Fibroblast of pulmonary artery (primary cell): Measurements from ENCODE around the gene DMPK.
A peak's percentile ranks its signal among the peaks of the same experiment; 100 is the strongest.

ENCODE experiments used
- DNase-seq: peaks from one replicate; pipeline ENCODE4 v3.0.0-alpha.2; 2010; ENCODE audit warnings: low read depth
- H3K4me3 ChIP-seq: replicated peaks from 2 replicates; pipeline ENCODE4 v1.5.1; 2011; ENCODE audit warnings: low read depth, mild to moderate bottlenecking, control low read depth, low read length, moderate library complexity
- TF ChIP-seq, protein P1 (sequence below): IDR thresholded peaks from 2 replicates; pipeline ENCODE4 v1.5.1; 2011; ENCODE audit warnings: mild to moderate bottlenecking, control low read depth, low read length, inconsistent platforms; ENCODE audit errors: missing control alignments

The DMPK gene

DNA sequence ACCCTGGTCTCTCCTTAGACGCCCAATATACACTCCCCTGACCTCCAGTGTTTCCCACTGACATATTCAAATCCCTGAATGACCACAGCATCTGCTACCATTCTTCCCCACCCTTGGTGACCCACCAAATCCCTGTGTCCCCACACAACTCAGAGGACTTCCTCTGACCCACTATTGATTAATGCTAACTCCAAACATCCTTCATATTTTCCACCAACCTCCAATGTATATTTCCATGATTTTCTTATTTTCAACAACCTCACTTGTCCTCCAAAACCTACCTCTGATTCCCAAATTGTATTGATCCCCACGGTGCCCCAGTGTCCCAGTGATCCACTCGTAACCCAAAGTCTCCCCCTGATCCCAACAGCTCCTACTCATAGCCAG lies 10.9 kb upstream of the DMPK start:
- TF ChIP-seq, protein P1, sequence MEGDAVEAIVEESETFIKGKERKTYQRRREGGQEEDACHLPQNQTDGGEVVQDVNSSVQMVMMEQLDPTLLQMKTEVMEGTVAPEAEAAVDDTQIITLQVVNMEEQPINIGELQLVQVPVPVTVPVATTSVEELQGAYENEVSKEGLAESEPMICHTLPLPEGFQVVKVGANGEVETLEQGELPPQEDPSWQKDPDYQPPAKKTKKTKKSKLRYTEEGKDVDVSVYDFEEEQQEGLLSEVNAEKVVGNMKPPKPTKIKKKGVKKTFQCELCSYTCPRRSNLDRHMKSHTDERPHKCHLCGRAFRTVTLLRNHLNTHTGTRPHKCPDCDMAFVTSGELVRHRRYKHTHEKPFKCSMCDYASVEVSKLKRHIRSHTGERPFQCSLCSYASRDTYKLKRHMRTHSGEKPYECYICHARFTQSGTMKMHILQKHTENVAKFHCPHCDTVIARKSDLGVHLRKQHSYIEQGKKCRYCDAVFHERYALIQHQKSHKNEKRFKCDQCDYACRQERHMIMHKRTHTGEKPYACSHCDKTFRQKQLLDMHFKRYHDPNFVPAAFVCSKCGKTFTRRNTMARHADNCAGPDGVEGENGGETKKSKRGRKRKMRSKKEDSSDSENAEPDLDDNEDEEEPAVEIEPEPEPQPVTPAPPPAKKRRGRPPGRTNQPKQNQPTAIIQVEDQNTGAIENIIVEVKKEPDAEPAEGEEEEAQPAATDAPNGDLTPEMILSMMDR = no peak
- peak overlapping the region; percentile 13 for H3K4me3 ChIP-seq
- DNase-seq = no peak

DNA sequence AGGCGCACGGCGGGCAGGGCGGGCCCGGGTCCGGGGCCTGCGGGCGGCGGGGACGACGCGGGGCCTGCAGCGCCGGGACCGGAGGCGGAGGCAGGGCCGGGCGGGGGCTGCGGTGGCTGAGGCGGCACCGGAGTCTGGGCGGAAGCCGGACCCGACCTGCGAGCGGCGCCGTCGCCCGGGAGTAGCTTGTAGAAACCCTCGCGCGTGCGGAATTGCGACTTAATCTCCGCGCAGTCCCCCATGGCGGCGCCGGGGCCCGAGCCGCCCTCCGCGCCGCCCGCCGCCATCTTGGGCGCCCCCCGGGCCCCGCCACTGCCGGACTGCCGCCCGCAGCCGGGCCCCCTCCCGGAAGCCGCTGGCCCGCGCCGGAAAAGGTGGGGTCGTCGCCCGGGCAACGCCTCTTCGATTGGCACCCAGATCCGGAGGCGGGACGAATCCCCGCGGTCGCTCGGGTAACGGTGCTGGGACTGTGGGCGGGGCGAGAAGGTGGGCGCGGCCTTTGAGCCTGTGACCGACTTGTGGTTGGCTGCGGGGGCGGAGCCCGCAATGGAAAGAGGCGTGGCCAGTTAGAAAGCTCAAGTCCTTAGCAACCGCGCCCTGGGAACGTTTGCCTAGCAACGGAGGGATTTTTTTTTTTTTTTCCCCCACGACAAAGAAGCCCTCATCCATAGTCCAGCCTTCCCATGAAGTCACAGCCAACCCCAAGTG lies 10.3 kb upstream of the DMPK start, which contains the start of gene DMWD:
Gene DMWD (minus strand): TSS at position 376 of the 708 bp plus-strand sequence. CDS start 89 bp downstream, at position 287.
- H3K4me3 ChIP-seq = peak within 1 kb of the TSS; percentile 92
- DNase-seq = peak; percentile 99
- TF ChIP-seq, protein P1 = no peak

DNA sequence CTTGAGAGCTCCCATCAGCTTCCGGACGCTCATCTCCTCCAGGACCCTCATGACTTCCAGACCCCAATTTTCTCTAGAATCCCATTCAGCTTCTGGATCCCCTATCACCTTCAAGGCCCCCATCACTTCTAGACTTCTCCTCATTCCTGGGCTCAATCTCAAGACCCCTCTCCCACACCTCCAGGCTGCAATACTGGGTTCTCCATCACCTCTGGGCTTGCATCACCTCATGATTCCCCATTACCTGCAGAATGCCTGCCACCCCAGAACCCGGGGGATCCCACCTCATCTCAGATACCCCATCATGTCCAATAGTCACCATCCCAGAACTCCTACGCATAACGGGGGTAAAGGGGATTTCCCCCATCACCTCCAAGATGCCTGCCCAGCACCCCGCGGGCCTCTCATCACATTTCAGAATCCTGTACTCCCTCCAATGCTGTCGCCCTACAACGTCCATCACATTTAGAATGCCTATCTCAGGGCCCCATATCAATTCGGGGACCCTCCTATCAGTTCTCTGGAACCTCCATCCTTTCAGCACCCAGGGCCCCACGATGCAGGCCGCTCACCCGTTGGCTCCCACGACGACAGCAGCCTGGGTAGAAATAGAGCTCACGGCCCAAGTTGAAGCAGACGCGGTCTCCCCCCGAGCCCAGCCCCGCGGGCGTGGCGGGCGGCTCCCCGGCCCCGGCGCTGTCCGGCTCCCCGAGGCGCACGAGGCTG lies 9.6 kb upstream of the DMPK start:
- no peak for DNase-seq
- H3K4me3 ChIP-seq = peak overlapping the region; percentile 92
- TF ChIP-seq, protein P1 = no peak

DNA sequence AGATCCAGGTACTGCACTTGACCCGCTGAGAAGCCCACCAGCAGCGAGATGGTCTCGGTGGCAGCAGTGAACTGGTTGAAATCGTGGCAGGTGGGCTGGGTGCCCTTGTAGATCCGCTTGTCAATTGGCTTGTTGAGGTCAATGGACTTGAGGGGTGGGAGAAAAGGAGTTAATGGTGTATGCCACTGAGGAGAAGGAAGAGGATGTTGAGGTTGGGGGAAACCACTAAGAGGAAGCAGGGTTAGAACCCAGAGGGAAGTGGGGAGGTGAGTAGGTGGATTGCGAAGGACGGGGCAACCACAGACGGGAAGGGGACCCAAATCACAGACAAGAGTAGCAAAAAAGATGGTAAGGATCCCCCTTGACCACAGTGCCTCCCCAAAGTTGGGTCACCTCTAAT lies 8.7 kb upstream of the DMPK start:
- DNase-seq = no peak
- TF ChIP-seq, protein P1 = no peak
- peak overlapping the region; percentile 92 for H3K4me3 ChIP-seq

DNA sequence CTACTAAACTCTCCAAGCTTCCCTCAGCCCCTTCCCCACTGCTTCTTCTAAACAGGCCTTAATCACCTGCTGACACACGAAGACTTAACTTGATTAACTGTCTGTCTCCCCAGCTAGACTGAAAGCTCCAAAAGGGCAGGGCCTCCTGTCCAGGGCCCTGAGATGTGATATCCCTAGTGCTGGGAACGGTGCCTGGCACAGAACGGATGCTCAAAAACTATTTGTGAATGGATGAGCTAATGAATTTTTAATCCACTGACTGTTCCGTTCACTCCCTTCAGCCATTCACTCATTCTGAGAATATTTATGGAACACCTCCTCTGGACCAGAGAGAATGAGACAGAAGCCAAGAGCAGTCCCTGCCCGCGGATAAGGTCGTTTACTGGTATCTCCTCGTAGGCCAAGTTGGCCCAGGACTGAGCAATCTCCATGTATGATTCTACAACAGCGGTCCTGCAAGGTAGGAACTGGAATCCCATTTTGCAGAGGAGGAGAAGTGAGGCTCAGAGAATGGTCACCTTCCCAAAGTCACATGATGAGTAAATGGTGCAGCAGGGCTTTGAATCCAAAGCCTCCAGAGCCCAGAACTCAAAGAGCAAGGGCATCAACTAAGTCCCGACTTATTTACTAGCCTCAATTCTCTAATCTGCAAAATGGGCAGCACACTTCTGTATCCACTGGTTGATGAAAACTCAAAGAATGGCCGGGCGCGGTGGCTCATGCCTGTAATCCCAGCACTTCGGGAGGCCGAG lies 6.9 kb upstream of the DMPK start:
- no peak for DNase-seq
- TF ChIP-seq, protein P1 = no peak

DNA sequence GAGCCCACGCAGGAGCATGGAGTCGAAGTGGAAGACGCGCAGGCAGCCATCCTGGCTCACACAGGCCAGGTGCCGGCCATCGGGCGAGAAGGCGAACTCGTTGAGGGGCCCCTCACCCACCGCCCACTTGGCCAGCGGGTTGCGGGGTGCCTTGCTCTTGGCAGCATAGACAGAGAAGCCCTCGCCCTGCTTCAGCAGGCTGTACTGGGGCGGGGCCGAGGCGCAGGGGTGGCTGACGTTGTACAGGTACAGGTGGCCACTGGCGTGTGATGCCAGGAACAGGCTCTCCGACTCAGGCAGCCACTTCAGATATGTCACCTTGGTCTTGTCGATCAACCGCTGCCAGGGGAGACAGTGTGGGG lies 4.2 kb upstream of the DMPK start:
- TF ChIP-seq, protein P1 = no peak
- no peak for DNase-seq

More for the DNA sequence above, 6.9 kb upstream of the DMPK start:
- no peak overlapping the region for H3K4me3 ChIP-seq

More for the DNA sequence above, 4.2 kb upstream of the DMPK start:
- H3K4me3 ChIP-seq = no peak overlapping the region
